ENCODE results near the gene KRTAP10-4. TPM values are rescaled to one million over a fixed set of nuclear protein-coding genes. Genes with fewer than 3 reads are reported as not detected.
"Not testable (repeated sequence)": the region's sequence is repeated elsewhere in the genome, so short reads cannot be mapped to it uniquely, and the experiment has no call there.

The KRTAP10-4 gene
- total RNA-seq, 1 donor from 2014 or later, result not detected

- peak; percentile 4 for DNase-seq (ENCODE audit: low spot score)
Observed at GRCh38 chr21:44579056-44579832, 5.7 kb downstream of the KRTAP10-4 start.

- DNase-seq (ENCODE audit: low spot score), result no peak
Observed at GRCh38 chr21:44579833-44580144, 6.3 kb downstream of the KRTAP10-4 start.

GRCh38 chr21:44580231-44580821 lies 6.8 kb downstream of the KRTAP10-4 start, which contains the start of gene KRTAP10-5:
Gene KRTAP10-5, minus strand, starts transcription at chr21:44580604. Its CDS starts 26 bp downstream, at chr21:44580578.
- not testable (repeated sequence) for DNase-seq (ENCODE audit: low spot score)

GRCh38 chr21:44581158-44581557 lies 7.6 kb downstream of the KRTAP10-4 start:
- DNase-seq (ENCODE audit: low spot score), result no peak

- no peak for DNase-seq (ENCODE audit: low spot score)
Observed at GRCh38 chr21:44582055-44582454, 8.5 kb downstream of the KRTAP10-4 start.

GRCh38 chr21:44583089-44583799 lies 9.7 kb downstream of the KRTAP10-4 start:
- DNase-seq (ENCODE audit: low spot score), result no peak

GRCh38 chr21:44583800-44584147 lies 10.2 kb downstream of the KRTAP10-4 start:
- DNase-seq (ENCODE audit: low spot score), result no peak

- DNase-seq (ENCODE audit: low spot score), result no peak
Observed at GRCh38 chr21:44585892-44586291, 12.4 kb downstream of the KRTAP10-4 start.

- no peak for DNase-seq (ENCODE audit: low spot score)
Observed at GRCh38 chr21:44589094-44589493, 15.6 kb downstream of the KRTAP10-4 start.

GRCh38 chr21:44589586-44590305 lies 16.2 kb downstream of the KRTAP10-4 start:
- no peak for DNase-seq (ENCODE audit: low spot score)

GRCh38 chr21:44590311-44590721 lies 16.8 kb downstream of the KRTAP10-4 start:
- no peak for DNase-seq (ENCODE audit: low spot score)

- not testable (repeated sequence) for DNase-seq (ENCODE audit: low spot score)
Observed at GRCh38 chr21:44590897-44591800, 17.6 kb downstream of the KRTAP10-4 start.

GRCh38 chr21:44591801-44592130 lies 18.2 kb downstream of the KRTAP10-4 start:
- not testable (repeated sequence) for DNase-seq (ENCODE audit: low spot score)

- DNase-seq (ENCODE audit: low spot score), result no peak
Observed at GRCh38 chr21:44592446-44593311, 19.1 kb downstream of the KRTAP10-4 start, which contains the start of gene KRTAP10-6. Gene KRTAP10-6, minus strand, starts transcription at chr21:44592505. Its CDS starts 21 bp downstream, at chr21:44592484.

GRCh38 chr21:44593598-44594405 lies 20.3 kb downstream of the KRTAP10-4 start:
- DNase-seq (ENCODE audit: low spot score), result no peak

GRCh38 chr21:44594406-44594916 lies 20.9 kb downstream of the KRTAP10-4 start:
- no peak for DNase-seq (ENCODE audit: low spot score)

- DNase-seq (ENCODE audit: low spot score), result no peak
Observed at GRCh38 chr21:44595524-44595923, 22.0 kb downstream of the KRTAP10-4 start.

GRCh38 chr21:44596068-44596725 lies 22.7 kb downstream of the KRTAP10-4 start:
- no peak for DNase-seq (ENCODE audit: low spot score)
